HepG2 (cell line): ENCODE measurements around the gene CAPN6. TPM values are rescaled to one million over a fixed set of nuclear protein-coding genes. Genes with fewer than 3 reads are reported as not detected.

Experiments used
- ATAC-seq: fragments of 200-7000 bp; cut with Tn5 transposase; 3 replicates; pipeline ENCODE4 v1.9.1; 2020; ENCODE audit warnings: mild to moderate bottlenecking, moderate library complexity
- BruUV-seq: library from RNA; stranded (reverse); fragments of 400-500 nt; replicated peaks from 2 replicates; lab custom pipeline; 2021; lab: Mats Ljungman, UMichigan
- CTCF ChIA-PET: fragments of 300-600 bp; formaldehyde crosslinking; extraction: SDS; loops from one replicate; lab custom pipeline; 2021; ENCODE audit warnings: low total read pairs, inconsistent platforms, low intra/inter-chr PET ratio; lab: Yijun Ruan, JAX
- POLR2A ChIA-PET: fragments of 350-600 bp; sonication (Branson Sonifier 250); formaldehyde crosslinking; loops from one replicate; lab custom pipeline; 2020; ENCODE audit warnings: antibody characterized with exemption, inconsistent platforms; lab: Yijun Ruan, JAX
- DNase-seq: peaks from one replicate; pipeline ENCODE4 v3.0.0-alpha.2; 2015; ENCODE audit warnings: low spot score
- FAIRE-seq: peaks from 3 replicates; lab custom pipeline; 2011; peaks lifted over from hg19 to GRCh38; lab: Jason Lieb, UNC
- H2AFZ ChIP-seq: one replicate; pipeline ENCODE4 v1.6.1; 2011; ENCODE audit warnings: low read length, inconsistent platforms
- H3K27ac ChIP-seq: fragments of 300-600 bp; 3 replicates; pipeline ENCODE4 v1.8.0; 2011; ENCODE audit warnings: mixed run types, mild to moderate bottlenecking, mixed read lengths, low read length, inconsistent platforms; ENCODE audit not compliant: insufficient read depth; ENCODE audit errors: extremely low read length
- H3K27me3 ChIP-seq, 2 experiments: fragments of 200-600 bp in 1 of 2; 2 replicates in 1 of 2; 3 replicates in 1 of 2; pipeline versions ENCODE4 v1.6.0 to v1.8.0; 2011; ENCODE audit warnings: low read length in 2 of 2, mild to moderate bottlenecking in 2 of 2, moderate library complexity in 2 of 2, inconsistent platforms in 1 of 2; ENCODE audit not compliant: insufficient read depth in 2 of 2, control insufficient read depth in 1 of 2
- H3K36me3 ChIP-seq, 2 experiments: fragments of 200-600 bp in 1 of 2; replicated peaks in 1 of 2; 2 replicates in 1 of 2; 3 replicates in 1 of 2; pipeline versions ENCODE4 v1.5.1 to v1.8.0; 2011; ENCODE audit warnings: low read length in 2 of 2, inconsistent platforms in 1 of 2; ENCODE audit not compliant: insufficient read depth in 2 of 2, control insufficient read depth in 1 of 2
- H3K4me1 ChIP-seq: 2 replicates; pipeline ENCODE4 v1.5.1; 2012; ENCODE audit warnings: low read length, inconsistent platforms; ENCODE audit not compliant: insufficient read depth
- H3K4me2 ChIP-seq: 2 replicates; pipeline ENCODE4 v1.6.0; 2011; ENCODE audit warnings: low read depth, low read length, inconsistent platforms
- H3K4me3 ChIP-seq, 3 experiments: fragments of 200-600 bp in 1 of 3; sonication (generic), shearing (Covaris generic) in 1 of 3; replicated peaks in 1 of 3; 2 replicates each; pipeline ENCODE4 v1.5.1; 2011 to 2016; ENCODE audit warnings: low read length in 3 of 3, inconsistent platforms in 2 of 3, low read depth in 2 of 3, mild to moderate bottlenecking in 2 of 3, control low read depth in 1 of 3, mixed read lengths in 1 of 3; ENCODE audit not compliant: insufficient read depth in 1 of 3
- H3K79me2 ChIP-seq: one replicate; pipeline ENCODE4 v1.6.1; 2011; ENCODE audit warnings: low read length, inconsistent platforms; ENCODE audit not compliant: insufficient read depth
- H3K9ac ChIP-seq: 2 replicates; pipeline ENCODE4 v1.6.0; 2011; ENCODE audit warnings: mild to moderate bottlenecking, low read depth, low read length, inconsistent platforms; ENCODE audit not compliant: insufficient read depth
- H3K9me3 ChIP-seq: 2 replicates; pipeline ENCODE4 v1.5.1; 2012; ENCODE audit warnings: mild to moderate bottlenecking, low read length
- H4K20me1 ChIP-seq: 2 replicates; pipeline ENCODE4 v1.6.0; 2011; ENCODE audit warnings: inconsistent platforms, mild to moderate bottlenecking, low read length, moderate library complexity; ENCODE audit not compliant: insufficient read depth
- ARNT ChIP-seq: fragments of 450-650 bp; IDR thresholded peaks from 2 replicates; pipeline ENCODE4 v1.6.1; 2017
- ATF7-NPFF ChIP-seq: sonication (generic); formaldehyde crosslinking; IDR thresholded peaks from 2 replicates; pipeline ENCODE4 v1.8.1; 2023; ENCODE audit warnings: mild to moderate bottlenecking, low read depth, missing genetic modification reagents, moderate library complexity
- CBX1 ChIP-seq: IDR thresholded peaks from one replicate; pipeline ENCODE4 v1.6.1; 2016; ENCODE audit warnings: antibody characterized with exemption, low read depth
- CHCHD3 ChIP-seq: sonication (generic); formaldehyde crosslinking; IDR thresholded peaks from 2 replicates; pipeline ENCODE4 v1.8.0; 2022; ENCODE audit warnings: mild to moderate bottlenecking, missing genetic modification reagents, moderate library complexity
- DR1 ChIP-seq: sonication (generic); formaldehyde crosslinking; IDR thresholded peaks from 2 replicates; pipeline ENCODE4 v1.8.0; 2021; ENCODE audit warnings: mild to moderate bottlenecking, missing genetic modification reagents, inconsistent platforms
- GLI4 ChIP-seq: sonication (generic); formaldehyde crosslinking; IDR thresholded peaks from 2 replicates; pipeline ENCODE4 v1.5.1; 2020; ENCODE audit warnings: missing genetic modification reagents, mild to moderate bottlenecking, moderate library complexity, borderline replicate concordance
- ZFP36L2 ChIP-seq: sonication (generic); formaldehyde crosslinking; IDR thresholded peaks from 2 replicates; pipeline ENCODE4 v1.4.0; 2020; ENCODE audit warnings: missing genetic modification reagents
- WGBS: methylation state at CpG from one replicate; pipeline ENCODE4 v1.1.6; 2017; ENCODE audit warnings: low lambda C conversion rate; 5-methylcytosine and 5-hydroxymethylcytosine counted together
- in situ Hi-C: cut with HindIII; loops from 2 replicates; pipeline ENCODE4 v1.10.0; 2017; ENCODE audit warnings: low pct_unique_long_range_greater_than_20kb; ENCODE audit not compliant: extremely low pct_ligation_motif_present
- intact Hi-C: fragments of 100-400 bp; cut with micrococcal nuclease; formaldehyde crosslinking; loops from one replicate; pipeline ENCODE4 v1.10.0; 2022; ENCODE audit not compliant: unreplicated experiment
- polyA plus RNA-seq, 8 experiments: library from polyadenylated mRNA; depleted of rRNA in 3 of 8; stranded (reverse) in 7 of 8; unstranded in 1 of 8; fragments of >200 nt; fragmentation: Illumina TruSeq in 4 of 8; extraction: Trizol in 4 of 8; gene quantifications; 2 replicates each; pipeline versions ENCODE4 v1.2.1 to v1.2.3, GENCODE V29; 2011 to 2016; ENCODE audit warnings: low read depth in 4 of 8, missing spikeins in 1 of 8, mixed read lengths in 1 of 8; ENCODE audit not compliant: insufficient read depth in 1 of 8
- total RNA-seq, 5 experiments: library from RNA; depleted of rRNA; stranded (reverse); fragments of >200 nt; fragmentation: Illumina TruSeq; extraction: Trizol; gene quantifications; 2 replicates each; pipeline ENCODE4 v1.2.3, GENCODE V29; 2016; ENCODE audit warnings: low read depth in 1 of 5
- TF ChIP-seq, protein P1 (sequence below): sonication (generic); formaldehyde crosslinking; IDR thresholded peaks from 2 replicates; pipeline ENCODE4 v1.8.0; 2022; ENCODE audit warnings: mild to moderate bottlenecking, missing genetic modification reagents, moderate library complexity

Gene CAPN6
- total and polyA plus RNA-seq, 2 of the 13 experiments (the other 11 are each of a cell fraction or from before 2014, with no cell fraction given) = not detected

DNA sequence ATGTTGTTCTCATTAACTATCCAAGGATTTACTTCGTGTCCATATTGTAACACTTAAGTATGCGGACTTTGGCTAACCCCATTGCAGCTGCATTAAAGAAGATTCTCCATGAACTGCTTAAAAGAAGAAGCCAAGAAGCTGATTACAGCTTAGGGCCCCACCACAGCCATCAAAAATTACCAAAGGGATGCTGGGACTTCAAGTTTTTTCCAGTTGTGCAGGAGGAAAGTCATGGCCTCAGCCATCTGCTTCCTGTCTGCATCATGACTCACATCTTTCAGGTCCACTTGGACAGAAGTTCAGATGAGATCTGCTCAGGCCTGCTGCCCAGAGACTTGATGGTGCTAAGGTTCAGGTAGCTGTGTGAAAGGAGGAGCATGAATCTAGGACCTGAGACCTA is 38.8 kb upstream of the CAPN6 start:
- CTCF ChIA-PET = no interaction called here
- intact Hi-C loops = no loop called here
- WGBS = 64% methylated on average over 2 of the region's 2 CpGs

DNA sequence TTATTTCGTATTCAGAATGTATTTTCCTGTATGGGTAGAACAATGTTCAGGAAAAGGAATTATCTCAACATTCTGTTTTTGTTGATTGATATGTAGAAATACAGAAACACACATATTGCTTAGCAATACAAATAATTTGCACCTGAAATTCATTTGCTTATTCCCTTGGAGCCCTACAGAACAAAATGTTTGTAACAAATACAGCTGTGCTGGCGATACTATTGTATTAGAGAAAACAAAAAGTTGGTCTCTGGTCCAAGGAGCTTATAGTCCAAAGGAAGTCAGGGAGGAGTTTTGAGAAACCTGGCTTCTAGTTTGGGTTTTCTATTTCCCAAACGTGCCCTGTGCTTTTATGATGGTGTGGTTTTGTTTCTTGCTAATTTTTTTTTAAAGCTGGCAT is 37.8 kb upstream of the CAPN6 start:
- no peak overlapping the region for H3K9ac ChIP-seq
- no TSS peak for BruUV-seq
- H4K20me1 ChIP-seq = no peaks in the 10 kb centered on the region
- intact Hi-C loops = no loop called here
- no peaks in the 10 kb centered on the region for H3K27me3 ChIP-seq
- ChIA-PET POLR2A (no interaction called here), CTCF (no interaction called here)
- no peaks in the 10 kb centered on the region for H3K9me3 ChIP-seq
- no peaks in the 10 kb centered on the region for H3K79me2 ChIP-seq
- no peak overlapping the region for H3K4me3 ChIP-seq
- no peaks in the 10 kb centered on the region for H3K36me3 ChIP-seq
- no peak overlapping the region for H3K27ac ChIP-seq
- no peaks in the 10 kb centered on the region for H3K4me1 ChIP-seq
- ATAC-seq (no peak), FAIRE-seq (no peak), DNase-seq (no peak)
- H3K4me2 ChIP-seq = no peak overlapping the region
- H2AFZ ChIP-seq = no peak overlapping the region
- TF ChIP-seq CHCHD3 (CRISPR knock-in tag) (no peak), DR1 (CRISPR knock-in tag) (no peak), CBX1 (no peak), ZFP36L2 (CRISPR knock-in tag) (no peak)
- TF ChIP-seq, all 625 proteins: peak for 0
- WGBS = 0% methylated on average over 3 of the region's 3 CpGs
- in situ Hi-C loops = no loop called here

More for the DNA sequence above, 38.8 kb upstream of the CAPN6 start:
- BruUV-seq = no TSS peak
- TF ChIP-seq ATF7-NPFF (CRISPR knock-in tag) (no peak), ARNT (no peak), GLI4 (CRISPR knock-in tag) (no peak)
- TF ChIP-seq, protein P1, sequence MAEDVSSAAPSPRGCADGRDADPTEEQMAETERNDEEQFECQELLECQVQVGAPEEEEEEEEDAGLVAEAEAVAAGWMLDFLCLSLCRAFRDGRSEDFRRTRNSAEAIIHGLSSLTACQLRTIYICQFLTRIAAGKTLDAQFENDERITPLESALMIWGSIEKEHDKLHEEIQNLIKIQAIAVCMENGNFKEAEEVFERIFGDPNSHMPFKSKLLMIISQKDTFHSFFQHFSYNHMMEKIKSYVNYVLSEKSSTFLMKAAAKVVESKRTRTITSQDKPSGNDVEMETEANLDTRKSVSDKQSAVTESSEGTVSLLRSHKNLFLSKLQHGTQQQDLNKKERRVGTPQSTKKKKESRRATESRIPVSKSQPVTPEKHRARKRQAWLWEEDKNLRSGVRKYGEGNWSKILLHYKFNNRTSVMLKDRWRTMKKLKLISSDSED = no peak
- no peak for DNase-seq
- no peak overlapping the region for H2AFZ ChIP-seq
- FAIRE-seq = no peak
- no peak for ATAC-seq
- in situ Hi-C loops = no loop called here
- no peaks in the 10 kb centered on the region for H3K27me3 ChIP-seq
- H3K79me2 ChIP-seq = no peaks in the 10 kb centered on the region
- H3K4me2 ChIP-seq = no peak overlapping the region
- no peaks in the 10 kb centered on the region for H3K36me3 ChIP-seq
- no peak overlapping the region for H3K27ac ChIP-seq
- H3K9ac ChIP-seq = no peak overlapping the region
- H4K20me1 ChIP-seq = no peaks in the 10 kb centered on the region
- no peak overlapping the region for H3K4me3 ChIP-seq
- H3K4me1 ChIP-seq = no peaks in the 10 kb centered on the region
- POLR2A ChIA-PET = no interaction called here
- no peaks in the 10 kb centered on the region for H3K9me3 ChIP-seq
